ENCODE results near the gene NAV3. TPM values are rescaled to one million over a fixed set of nuclear protein-coding genes. Genes with fewer than 3 reads are reported as not detected.

The NAV3 gene
- total and polyA plus RNA-seq, 9 of the 15 experiments (the other 6 are each of a cell fraction or from before 2014, with no cell fraction given) = 0.04 TPM; not detected in 8

GRCh38 chr12:78240827-78241226, 410.1 kb downstream of the NAV3 start (continued):
- TF ChIP-seq ZBTB11 (CRISPR knock-in tag; IDR thresholded peaks at IDR 0.05) (no peak), IRF1 (CRISPR knock-in tag; IDR thresholded peaks at IDR 0.05; ENCODE audit: borderline replicate concordance) (no peak)

GRCh38 chr12:78241446-78241845, 410.8 kb downstream of the NAV3 start:
- intact Hi-C loops (cut with micrococcal nuclease) = no loop called here
- WGBS (ENCODE audit: insufficient coverage, low coverage, missing lambda C conversion rate) = 2% methylated on average over 6 of the region's 6 CpGs
- Histone ChIP-seq H3K27me3 (ENCODE audit: control insufficient read depth in 2 of 2, insufficient read depth in 2 of 2, low read length in 2 of 2) (no peaks in the 10 kb centered on the region), H4K20me1 (replicated peaks; ENCODE audit: control insufficient read depth, insufficient read depth, low read length) (no peaks in the 10 kb centered on the region), H3K79me2 (ENCODE audit: control insufficient read depth, insufficient read depth, low read length) (no peaks in the 10 kb centered on the region), H3K27ac (ENCODE audit: extremely low read depth, low read depth, low read length) (no peak overlapping the region), H2AFZ (ENCODE audit: low read depth, low read length) (no peak overlapping the region), H3K4me1 (replicated peaks in 1 of 2; ENCODE audit: control insufficient read depth in 2 of 2, insufficient read depth in 2 of 2, low read length in 2 of 2) (no peaks in the 10 kb centered on the region), H3K9me3 (replicated peaks; ENCODE audit: control insufficient read depth, insufficient read depth, low read depth, low read length) (peaks cover 2% of the 10 kb centered on the region; the same call in 1 of the 2 replicates), H3K9me1 (ENCODE audit: control insufficient read depth, insufficient read depth, low read length) (no peaks in the 10 kb centered on the region), H3K9ac (ENCODE audit: insufficient read depth in 1 of 2, low read depth in 2 of 2, low read length in 2 of 2) (no peak overlapping the region), H3K4me3 (no peak overlapping the region), H3K4me2 (ENCODE audit: insufficient read depth, low read length) (no peak overlapping the region), H3K36me3 (ENCODE audit: control insufficient read depth, insufficient read depth, low read length) (no peaks in the 10 kb centered on the region)
- no TSS peak for BruUV-seq (replicated peaks)
- POLR2A ChIA-PET = no interaction called here
- ATAC-seq (no peak), FAIRE-seq (no peak), DNase-seq (ENCODE audit: extremely low read depth in 1 of 4, low spot score in 3 of 4) (no peak)
- TF ChIP-seq USF2 (CRISPR knock-in tag; IDR thresholded peaks at IDR 0.05) = no peak
- TF ChIP-seq BRD4 (IDR thresholded peaks at IDR 0.05) = no peak
- TF ChIP-seq DMBX1 (CRISPR knock-in tag; IDR thresholded peaks at IDR 0.05; ENCODE audit: borderline replicate concordance) = no peak
- no peak for TF ChIP-seq ZNF146 (CRISPR knock-in tag; IDR thresholded peaks at IDR 0.05; ENCODE audit: unreplicated experiment)
- no peak for TF ChIP-seq SNAPC5 (CRISPR knock-in tag; IDR thresholded peaks at IDR 0.05)
- TF ChIP-seq RBM34 (IDR thresholded peaks at IDR 0.05; ENCODE audit: borderline replicate concordance, insufficient read depth, low read length) = no peak
- no peak for TF ChIP-seq NFATC3 (IDR thresholded peaks at IDR 0.05)
- no peak for TF ChIP-seq RBFOX2 (IDR thresholded peaks at IDR 0.05; ENCODE audit: low read depth, low read length)
- no peak for TF ChIP-seq SMC3 (conservative IDR thresholded peaks at IDR 0.05; ENCODE audit: insufficient read depth, low read depth, low read length)
- TF ChIP-seq POLR2H (tag; IDR thresholded peaks at IDR 0.05; ENCODE audit: low read depth) = no peak
- TF ChIP-seq MXI1 (IDR thresholded peaks at IDR 0.05; ENCODE audit: low read depth, low read length) = no peak
- no peak for TF ChIP-seq PHF8 (IDR thresholded peaks at IDR 0.05; ENCODE audit: borderline replicate concordance, low read length)
- TF ChIP-seq RFX1 (IDR thresholded peaks at IDR 0.05) = no peak
- no peak for TF ChIP-seq ZNF75A (CRISPR knock-in tag; IDR thresholded peaks at IDR 0.05)
- in situ Hi-C loops (cut with MboI) = no loop called here
- CTCF ChIA-PET (ENCODE audit: low intra/inter-chr PET ratio) = no interaction called here
